ENCODE results near the gene FREM2. TPM values are rescaled to one million over a fixed set of nuclear protein-coding genes. Genes with fewer than 3 reads are reported as not detected.

FREM2 gene
- total and polyA plus RNA-seq, 2 of the 4 experiments (the other 2 are of a cell fraction): not detected

- no peak overlapping the region for H4K91ac ChIP-seq (ENCODE audit: insufficient read depth, low read depth, low read length)
- H3K9ac ChIP-seq (ENCODE audit: low read depth, low read length): no peak overlapping the region
- no peaks in the 10 kb centered on the region for H3K27me3 ChIP-seq (ENCODE audit: control insufficient read depth, insufficient read depth, low read length)
- no peak overlapping the region for H2BK20ac ChIP-seq (ENCODE audit: low read depth, low read length)
- no peak overlapping the region for H4K8ac ChIP-seq (ENCODE audit: low read depth in 2 of 2, low read length in 2 of 2)
- H3K9me3 ChIP-seq (ENCODE audit: control insufficient read depth, insufficient read depth, low read length): no peaks in the 10 kb centered on the region
- H2BK5ac ChIP-seq (ENCODE audit: low read depth, low read length, poor library complexity, severe bottlenecking): no peak overlapping the region
- no peaks in the 10 kb centered on the region for H3K9me1 ChIP-seq (ENCODE audit: insufficient read depth, low read length)
- BruUV-seq (replicated peaks): no TSS peak
- dilution Hi-C loops (cut with HindIII; ENCODE audit: low sequenced_read_pairs, unreplicated experiment): no loop called here
- no peak overlapping the region for H2BK15ac ChIP-seq (ENCODE audit: low read depth, low read length)
- DNase-seq (no peak), ATAC-seq (ENCODE audit: low read depth) (no peak)
- no peak overlapping the region for H2AK5ac ChIP-seq (ENCODE audit: low read depth, low read length)
- ChIA-PET CTCF (no interaction called here), POLR2A (ENCODE audit: unreplicated experiment) (no interaction called here)
- intact Hi-C loops (cut with micrococcal nuclease): loop anchor here (10.0 kb wide), 1 partner anchor 422 kb away; the partner anchor contains the start of gene UFM1
- H3K79me1 ChIP-seq (ENCODE audit: low read depth in 1 of 2, low read length in 2 of 2): no peaks in the 10 kb centered on the region
- no peak overlapping the region for H3K14ac ChIP-seq (replicated peaks; ENCODE audit: low read depth, low read length)
- no peak overlapping the region for H2AFZ ChIP-seq (replicated peaks; ENCODE audit: low read length, poor library complexity)
- H3K4me2 ChIP-seq (ENCODE audit: low read depth, low read length): no peak overlapping the region
- no peak overlapping the region for H4K5ac ChIP-seq (ENCODE audit: low read depth, low read length)
- H3K27ac ChIP-seq (ENCODE audit: insufficient read depth, low read length): no peak overlapping the region
- no peak overlapping the region for H2AK9ac ChIP-seq (replicated peaks; ENCODE audit: low read depth, low read length, poor library complexity)
- no peaks in the 10 kb centered on the region for H3K36me3 ChIP-seq (ENCODE audit: control insufficient read depth, insufficient read depth, low read length)
- no peak overlapping the region for H3K56ac ChIP-seq (ENCODE audit: extremely low read depth, insufficient read depth, low read length)
- in situ Hi-C loops (cut with MboI; ENCODE audit: low sequenced_read_pairs): loop anchor here (25.0 kb wide), 1 partner anchor 1129 kb away; no protein-coding TSS in a partner anchor
- TF ChIP-seq MAFK (IDR thresholded peaks at IDR 0.05; ENCODE audit: low read depth, low read length) (0 out of 2 replicates have a peak, but pooled peaks have one; percentile 9), CHD1 (IDR thresholded peaks at IDR 0.05; ENCODE audit: low read depth, low read length) (no peak)
- H3K23ac ChIP-seq (ENCODE audit: low read depth, low read length): no peak overlapping the region
- no peak overlapping the region for H3K4ac ChIP-seq (ENCODE audit: low read depth, low read length)
- H3K4me3 ChIP-seq (ENCODE audit: insufficient read depth, low read depth, low read length): no peak overlapping the region
- no peak overlapping the region for H3K18ac ChIP-seq (ENCODE audit: low read depth, low read length)
- H4K20me1 ChIP-seq (ENCODE audit: insufficient read depth, low read length): no peaks in the 10 kb centered on the region
- no peaks in the 10 kb centered on the region for H3K4me1 ChIP-seq (ENCODE audit: control insufficient read depth, insufficient read depth, low read length)
- WGBS, 2 experiments (ENCODE audit: extremely low coverage in 2 of 2, insufficient read length in 1 of 2): no CpG with 5 or more reads among the region's 2 CpGs
- H2BK120ac ChIP-seq (ENCODE audit: low read depth, low read length): no peak overlapping the region
Measured at GRCh38 chr13:38766799-38767198, 79.9 kb downstream of the FREM2 start.

All from IMR-90 (cell line).